ENCODE measurements around the gene NUAK1.

NUAK1 gene

DNA sequence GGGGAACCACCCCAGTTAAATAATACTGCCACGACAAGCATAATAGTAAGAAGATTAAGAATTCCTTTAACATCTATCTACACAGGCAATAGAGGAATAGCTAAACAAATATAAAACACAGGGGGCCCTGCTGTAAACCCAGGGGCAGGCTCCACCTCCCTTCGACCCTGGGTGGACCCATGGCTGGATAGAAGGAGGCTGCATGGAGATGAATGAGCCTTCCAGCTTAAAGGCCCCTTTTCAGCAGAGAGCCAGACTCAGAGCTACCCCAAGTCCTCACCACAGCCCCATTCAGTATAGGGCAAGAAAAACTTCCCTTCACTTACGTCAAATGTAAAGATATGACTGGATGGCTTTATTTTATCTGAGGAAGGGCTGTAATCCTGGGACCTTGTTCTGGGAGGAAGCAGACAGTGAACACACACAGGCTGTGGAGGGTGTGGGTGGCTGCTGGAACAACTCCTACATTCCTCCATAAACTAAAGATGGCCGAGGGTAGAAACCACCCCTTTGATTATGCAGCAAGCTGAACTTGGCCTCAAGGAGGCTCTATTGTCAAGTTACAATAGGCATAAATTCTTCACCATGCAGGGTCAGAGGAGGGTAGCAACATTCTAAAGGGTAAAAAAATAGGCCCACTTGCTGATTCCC lies 30.4 kb downstream of the NUAK1 start:
- DNase-seq, result no peak

DNA sequence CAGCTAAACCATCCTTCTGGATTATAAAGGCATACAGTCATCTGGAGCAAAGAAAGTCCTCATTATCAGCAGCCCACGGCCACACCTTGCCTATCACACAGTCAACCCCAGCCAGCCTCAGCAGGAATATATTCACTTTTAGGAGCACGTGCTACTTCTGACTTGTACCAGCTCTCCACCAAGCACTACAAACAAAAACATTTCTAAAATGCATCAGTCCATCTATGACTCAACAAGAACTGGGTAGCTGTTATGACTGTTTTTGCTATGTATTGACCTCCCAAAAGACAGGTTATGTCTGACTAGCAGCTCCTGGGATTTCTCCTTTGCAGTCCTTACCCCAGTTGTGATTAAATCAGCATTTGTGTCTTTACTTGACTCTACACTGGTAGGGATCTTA lies 31.2 kb downstream of the NUAK1 start:
- DNase-seq, result no peak

DNA sequence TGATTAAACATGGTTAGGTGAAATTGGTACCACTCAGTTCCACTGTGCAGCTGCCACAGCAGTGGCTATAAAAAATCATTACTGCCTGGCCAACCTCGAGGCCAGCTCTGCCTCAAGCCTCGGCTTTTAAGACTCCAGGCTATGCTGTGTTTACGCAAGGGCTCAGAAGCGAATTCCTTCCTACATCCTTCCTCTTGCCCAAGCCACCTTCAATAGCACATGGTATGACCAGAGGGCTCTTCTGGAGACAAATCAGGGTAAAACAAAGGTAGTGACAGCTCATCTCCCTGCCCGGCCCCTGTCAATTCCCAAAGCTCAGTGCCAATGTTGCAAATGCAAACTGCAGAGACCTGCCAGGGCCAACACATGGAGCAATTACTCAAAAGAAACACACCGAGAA lies 31.9 kb downstream of the NUAK1 start:
- no peak for DNase-seq

DNA sequence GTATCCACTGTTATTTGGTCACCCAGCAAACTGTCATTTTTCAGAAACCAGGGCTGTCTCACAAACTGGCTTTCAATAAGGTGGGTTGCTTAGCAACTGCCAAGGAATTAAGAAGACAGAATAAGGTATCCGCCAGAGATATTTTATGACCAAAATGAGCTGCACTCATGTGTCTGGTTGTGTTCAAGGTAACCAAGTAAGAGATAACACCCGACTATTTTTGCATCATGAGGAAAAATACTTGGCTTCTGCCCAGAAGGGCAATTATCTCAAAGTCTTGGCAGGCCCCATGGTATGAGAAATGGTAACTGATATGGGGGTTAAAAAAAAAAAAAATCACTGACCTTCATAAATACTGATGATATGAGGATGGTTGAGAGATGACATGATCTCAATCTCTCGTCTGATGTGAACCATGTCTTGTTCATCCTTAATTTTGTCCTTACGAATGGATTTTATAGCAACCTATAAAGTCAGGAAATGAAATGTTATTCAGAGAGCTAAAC lies 32.6 kb downstream of the NUAK1 start:
- DNase-seq, result no peak

DNA sequence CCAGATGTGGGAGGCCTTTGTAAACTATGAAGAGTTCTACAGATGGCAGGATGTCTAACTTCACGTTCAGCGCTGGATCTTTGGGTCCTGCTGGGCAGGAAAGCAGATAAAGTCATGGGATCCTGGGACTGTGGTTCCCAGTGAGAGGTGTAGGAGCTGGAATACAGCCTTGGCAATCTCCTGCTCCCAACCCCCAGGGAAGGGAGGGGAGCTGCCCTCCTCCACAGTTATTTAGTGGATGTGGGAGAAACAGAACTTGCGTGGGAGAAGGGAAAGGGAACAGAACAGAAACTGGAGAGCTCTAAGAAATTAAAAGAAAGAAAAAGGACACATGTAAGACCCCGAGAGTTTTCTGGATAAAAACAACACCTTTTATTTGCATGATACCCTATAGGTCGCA lies 37.0 kb downstream of the NUAK1 start:
- DNase-seq, result no peak

DNA sequence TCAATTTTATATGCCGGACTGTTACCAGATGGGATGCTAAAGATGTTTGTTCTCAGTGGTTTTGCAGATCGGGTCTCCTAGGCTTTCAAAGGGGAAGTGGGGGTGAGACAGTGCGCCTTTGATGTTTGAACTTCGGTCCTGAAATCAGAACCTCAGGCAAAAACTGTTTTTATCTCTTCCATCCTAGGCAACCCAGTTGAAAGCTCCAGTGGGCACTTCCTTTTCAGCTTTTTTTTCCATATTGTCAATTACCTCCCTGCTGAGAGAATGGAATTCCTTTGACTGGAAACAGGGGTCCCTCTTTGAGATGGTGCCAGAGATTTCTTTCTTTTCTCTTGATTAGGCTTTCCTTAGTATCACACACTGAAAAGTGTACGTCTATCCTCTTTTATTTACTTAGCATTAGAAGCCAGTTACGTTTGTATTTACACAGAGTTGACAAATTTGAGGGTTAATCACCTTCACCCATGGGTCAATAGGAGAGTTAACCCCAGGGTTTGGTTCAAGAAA lies 40.0 kb downstream of the NUAK1 start:
- no peak for DNase-seq

DNA sequence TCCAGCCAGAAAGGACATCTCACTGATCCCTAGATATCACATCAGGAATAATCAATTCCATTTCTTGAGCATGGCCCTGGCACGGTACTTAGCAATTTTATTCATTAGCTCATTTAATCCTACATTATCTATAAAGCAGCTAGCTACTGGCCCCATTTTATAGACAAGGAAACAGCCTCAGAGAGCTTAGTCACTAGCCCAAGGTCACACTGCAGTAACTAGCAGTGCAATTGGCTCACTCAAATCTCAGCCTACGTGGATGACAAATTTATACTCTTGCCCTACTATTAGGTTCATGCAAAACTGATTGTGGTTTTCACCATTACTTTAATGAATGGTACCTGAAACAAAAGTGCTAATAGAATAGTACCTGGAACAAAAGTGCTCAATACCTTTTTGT lies 41.7 kb downstream of the NUAK1 start:
- no peak for DNase-seq

DNA sequence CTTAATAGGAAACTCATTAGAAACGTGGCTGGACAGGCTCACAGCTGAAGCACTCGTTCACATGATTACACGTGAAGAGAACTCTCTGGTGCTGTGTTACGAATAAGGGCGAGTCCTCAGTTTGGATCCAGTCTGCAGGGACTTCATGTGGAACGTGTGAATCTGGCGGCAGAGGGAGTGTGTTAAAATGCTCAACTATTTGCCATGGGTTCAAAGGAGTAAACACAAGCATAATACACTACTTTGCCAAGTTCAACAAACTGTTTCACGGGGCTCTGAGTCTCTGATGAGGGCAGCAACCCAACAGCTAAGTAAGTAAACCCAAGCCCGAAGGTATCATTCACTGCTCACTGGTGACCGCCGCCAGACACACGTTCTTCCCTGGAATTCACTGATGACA lies 42.4 kb downstream of the NUAK1 start:
- DNase-seq, result no peak

DNA sequence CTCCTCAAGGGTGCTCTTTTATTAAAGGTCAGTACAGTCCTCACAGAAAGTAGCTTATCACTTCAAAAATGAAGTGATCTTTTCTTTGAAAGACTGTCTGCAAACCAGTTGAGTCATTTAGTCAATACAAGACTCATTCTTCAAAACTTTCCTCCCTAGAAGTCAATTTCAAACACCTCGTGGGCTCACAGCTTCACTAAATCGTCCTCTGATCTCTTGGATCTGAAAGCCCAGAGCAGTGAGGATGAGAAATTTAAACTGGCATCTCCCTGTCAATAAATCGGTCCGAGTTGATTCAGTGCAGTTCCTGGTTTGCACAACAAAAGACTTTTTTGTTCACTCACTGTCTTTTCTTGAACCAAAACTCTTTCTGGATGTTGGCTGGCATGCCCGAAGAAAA lies 44.5 kb downstream of the NUAK1 start:
- DNase-seq, result no peak

DNA sequence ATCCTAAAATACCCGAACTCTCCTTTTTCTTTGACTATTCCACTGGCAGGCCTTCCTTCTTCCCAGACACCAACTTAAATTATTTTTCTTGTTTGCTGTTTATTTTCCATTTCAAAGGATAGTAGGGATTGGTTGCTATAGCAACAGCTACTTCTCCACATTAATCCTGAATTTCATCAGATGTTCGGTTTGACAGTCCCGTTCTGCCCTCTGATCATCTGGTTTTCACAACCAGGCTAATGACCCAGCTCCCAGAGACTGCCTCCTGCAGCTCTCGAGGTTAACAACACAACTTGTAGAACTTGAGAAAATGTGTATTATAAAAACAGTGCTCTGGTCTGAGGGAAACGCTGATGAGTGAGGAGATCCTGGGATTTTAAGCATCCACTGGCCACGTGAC lies 45.5 kb downstream of the NUAK1 start:
- DNase-seq, result no peak

DNA sequence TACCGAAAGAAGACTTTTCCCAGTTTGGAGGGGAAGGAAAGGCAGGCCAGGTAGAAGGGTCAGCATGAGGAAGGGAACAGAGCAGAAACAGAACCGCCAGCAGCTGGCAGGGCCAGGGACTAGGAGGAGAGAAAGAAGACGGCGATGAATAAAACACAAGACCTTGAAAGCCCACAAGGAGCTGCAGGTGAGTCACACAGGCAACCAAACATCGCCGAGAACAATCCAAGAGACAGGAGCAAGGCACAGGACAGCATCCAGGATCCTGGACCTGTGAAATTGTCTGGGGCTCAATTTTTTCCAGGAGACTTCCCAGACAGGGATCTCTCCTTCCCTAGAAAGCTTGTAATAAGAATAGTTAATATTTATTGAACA lies 47.3 kb downstream of the NUAK1 start:
- DNase-seq, result no peak

DNA sequence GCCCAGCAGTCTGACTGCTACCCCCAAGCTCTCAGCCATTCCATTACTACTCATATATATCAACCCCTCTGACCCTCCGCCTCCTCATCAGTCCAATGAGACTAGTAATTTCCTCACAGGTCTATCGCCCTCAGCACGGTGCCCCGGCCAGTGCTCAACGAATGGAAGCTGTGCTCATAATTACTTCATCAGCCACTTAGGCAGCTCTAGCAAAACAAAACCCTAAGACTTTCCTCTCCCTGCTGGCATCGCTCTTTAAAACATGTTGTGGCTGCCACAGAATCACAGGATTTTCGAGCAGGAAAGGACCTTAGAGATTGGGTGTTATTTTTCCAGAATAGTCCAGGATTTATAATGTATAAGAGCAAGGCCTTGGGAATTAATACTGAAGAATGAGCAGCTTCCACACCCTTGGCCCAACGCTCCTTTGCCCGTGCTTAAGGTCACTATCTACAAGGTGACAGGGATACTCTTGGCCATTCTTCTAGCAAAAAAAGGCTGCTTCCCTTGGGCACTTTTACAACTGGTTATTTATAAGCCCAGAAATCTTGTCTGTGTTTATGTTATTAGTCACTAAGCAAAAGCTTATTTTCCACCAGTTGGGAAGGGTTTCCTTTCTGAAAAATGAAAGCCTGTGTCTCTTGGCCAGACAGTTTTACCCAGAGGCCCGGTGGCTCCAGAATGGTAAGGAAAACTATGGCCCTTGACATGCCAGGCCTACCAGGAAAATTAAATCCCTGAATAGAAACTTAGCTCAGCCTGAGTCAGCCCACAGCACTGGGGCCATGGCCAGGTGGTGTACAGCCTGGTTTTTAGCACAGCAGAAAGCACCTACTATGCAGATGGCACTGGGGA lies 47.9 kb downstream of the NUAK1 start:
- no peak for DNase-seq

DNA sequence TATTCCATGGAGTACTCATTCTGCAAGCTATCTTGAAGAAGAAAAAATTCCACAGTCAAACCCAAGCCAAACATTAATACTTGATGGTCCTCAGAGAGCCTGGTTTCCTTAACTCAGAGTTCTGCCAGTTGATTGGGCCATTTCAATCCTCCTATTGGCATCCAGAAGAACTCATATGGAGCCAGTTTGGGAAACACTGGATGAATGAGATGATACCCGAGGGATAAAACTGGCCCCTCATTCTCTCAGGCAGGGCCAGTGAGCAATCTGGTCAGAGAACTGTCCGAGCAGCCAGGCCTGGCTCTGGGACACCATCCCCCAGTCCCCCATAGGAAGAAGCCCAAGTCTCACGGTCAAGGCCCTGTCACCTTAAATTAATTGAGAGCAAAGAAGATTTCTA lies 48.8 kb downstream of the NUAK1 start:
- DNase-seq, result no peak

DNA sequence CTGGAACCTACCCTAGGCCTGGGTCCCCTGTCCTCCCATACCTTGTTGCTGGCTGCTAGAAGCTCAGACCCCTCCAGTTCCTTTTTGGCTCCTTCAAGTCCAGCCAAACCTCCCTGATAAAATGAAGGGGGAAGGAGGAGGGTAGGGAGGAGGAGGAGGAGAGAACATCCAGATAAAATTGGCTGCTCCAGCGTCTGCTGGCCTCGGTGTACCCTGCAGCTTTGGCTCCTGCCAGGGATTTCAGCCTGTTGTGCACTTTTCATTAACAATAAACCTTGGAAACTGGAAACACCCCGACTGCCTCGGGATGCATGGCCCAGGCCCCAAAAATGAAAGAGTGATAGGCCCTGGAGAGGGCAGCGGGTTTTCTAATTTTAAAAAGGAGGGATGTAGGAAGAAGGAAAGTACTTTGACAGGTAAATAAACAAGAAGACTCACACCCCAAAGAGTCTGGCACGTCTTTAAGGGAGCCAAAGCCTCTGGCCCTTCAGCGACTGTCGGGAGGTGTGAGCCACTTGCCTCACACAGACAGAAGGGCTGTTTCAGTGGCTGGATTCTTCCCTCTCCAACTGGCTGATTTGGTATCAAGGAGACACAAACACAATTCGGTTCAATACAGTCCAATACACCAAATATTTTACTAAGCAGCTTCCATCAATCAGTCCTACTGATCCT lies 49.8 kb downstream of the NUAK1 start:
- DNase-seq, result no peak

DNA sequence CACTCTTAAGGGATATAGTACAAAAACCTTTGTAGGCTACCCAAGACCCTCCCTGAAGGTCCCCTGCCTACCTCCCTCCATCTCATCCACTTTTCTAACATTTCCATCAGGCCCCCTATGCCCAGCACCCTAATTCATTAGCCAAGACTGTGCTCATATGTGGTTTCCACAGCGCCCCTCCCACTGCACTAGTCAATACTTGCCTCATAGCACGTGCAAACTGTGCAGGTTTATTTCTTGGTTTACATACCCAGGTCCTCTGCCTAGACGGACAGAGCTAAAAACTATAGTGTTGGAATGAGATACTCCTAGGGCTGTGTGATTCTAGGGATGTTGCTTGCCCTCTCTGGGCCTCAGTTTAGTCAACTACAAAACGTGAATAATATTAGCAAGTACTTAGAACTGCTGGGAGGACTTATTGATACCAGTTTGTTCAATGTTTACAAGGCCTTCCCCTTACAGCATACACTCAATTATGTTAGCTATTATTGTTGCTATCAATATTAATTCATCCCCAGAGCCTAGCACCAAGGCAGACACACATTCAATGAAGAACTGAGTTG lies 50.4 kb downstream of the NUAK1 start:
- DNase-seq, result no peak

DNA sequence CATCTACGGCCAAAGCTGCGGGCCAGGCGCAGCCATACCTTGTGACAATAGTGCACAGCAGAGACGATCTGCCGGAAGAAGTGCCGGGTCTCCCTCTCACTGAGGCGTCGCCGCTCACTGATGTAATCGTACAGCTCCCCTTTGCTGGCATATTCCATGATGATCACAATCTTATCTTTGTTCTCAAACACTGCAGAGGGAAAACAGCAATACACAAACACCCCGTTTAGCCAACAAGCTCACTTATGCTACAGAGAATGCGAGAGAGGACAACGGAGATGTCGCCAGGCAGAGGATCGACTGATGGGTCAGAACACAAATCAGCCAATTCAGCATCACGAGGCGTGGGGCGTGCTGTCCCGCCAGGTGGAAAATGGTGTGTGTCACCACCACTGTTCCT lies 52.1 kb downstream of the NUAK1 start:
- DNase-seq, result no peak

DNA sequence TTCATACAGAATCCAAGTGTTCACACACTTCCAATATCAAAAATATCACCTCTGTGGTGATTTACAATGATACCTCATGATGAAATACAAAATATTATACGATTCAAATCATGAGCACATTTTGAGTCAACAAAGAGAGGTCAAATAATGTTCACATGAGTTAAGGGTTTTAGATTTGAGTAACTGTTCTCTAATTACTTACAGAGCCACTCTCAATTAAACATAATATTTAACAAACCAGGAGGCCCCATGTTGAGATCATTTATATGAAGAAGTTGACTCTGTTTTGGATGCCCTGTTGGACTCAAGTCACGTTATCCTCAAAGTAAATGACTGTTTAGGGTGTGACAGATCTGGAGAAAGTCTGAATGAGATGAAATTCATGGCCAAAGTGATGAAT lies 53.5 kb downstream of the NUAK1 start:
- DNase-seq, result no peak

DNA sequence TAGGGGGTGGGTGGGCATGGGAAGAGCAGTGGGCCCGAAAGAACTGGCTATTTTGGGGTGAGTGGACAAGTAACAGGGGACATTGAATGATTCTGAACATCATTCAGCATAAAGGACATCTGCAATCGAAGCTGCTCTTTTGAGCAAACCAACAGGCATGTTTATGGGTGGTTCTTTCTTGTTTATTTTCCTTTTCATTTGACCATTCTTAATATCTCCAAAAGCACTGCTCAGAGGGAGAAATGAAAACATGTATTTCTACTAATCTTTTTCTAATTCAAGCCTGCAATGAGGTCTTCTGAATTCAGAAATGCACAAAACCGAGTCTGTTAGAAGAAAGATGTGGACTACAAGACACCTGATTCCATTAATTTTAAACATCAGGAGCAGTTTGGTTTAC lies 54.0 kb downstream of the NUAK1 start:
- DNase-seq, result no peak

DNA sequence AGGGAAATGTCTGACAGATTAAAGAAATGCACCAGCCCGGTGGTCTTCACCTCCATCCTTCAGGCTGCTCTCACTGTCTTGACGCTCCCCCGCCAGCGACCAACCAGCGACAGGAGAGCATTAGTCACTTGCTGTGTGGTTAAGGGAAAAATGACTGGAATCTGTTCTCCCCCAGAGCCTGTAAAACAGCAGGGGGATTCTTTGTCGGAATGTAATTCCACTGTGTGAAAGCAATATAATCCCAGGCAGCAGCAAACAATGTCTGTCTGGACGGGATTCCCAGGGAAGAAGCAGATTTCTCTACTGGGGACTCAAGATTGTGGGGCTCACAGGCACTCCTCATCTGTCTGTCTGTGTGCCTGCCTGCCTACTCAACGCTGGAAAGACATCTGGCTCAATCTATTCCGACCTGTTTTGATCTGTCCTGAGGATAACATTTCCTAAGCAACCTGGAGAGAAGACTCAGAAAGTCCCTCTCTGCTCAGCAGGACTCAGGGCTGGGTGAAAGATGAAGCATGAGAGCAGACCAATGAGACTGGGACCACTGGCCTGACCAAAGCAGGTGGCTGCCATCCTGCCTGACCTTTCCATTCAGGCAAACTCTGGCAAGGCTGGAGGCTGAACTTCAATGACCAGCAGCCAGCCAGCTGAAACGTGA lies 54.6 kb downstream of the NUAK1 start:
- DNase-seq, result no peak

DNA sequence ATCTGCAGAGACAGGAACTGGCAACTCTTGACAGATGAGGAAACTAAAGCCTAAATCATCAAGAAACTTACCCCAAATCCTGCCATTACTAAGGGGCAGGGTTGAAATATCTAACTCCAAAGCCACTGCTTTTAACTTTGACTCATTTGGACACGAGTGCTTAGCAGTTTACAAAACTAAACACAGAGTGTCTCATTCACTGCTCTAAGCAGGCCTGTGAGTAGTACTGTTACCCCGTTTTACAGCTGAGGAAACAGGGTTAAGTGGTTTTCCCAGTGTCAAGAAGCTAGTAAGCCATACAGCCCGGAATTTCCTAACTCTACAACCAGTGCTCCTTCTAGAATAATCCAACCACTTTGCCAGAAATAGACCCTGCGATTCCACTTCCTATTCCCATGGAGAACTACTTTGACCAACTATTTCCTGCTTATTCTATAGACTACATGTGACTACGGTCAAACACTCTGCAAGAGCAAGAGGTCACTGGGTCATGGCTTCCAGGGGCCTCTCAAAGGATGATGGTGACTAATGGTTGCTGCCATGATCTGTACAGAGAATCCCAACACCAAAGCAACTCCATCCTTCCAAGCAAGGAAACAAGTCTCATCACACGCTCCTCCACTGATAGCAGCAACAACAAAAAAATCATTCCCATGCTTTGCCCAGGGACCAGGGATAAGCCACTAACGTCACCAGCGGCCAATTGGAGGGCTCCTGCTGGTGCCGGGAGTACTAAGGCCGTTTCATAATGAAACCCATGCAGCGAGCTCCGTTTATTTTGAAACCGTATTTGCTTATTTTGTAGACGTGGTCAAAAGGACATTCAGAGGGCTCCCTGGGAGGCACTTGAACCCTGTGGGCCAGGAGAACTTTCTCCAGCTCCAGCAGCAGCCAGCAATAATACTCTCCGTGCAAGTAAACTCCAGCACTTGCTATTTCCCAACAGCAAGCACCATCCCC lies 56.3 kb downstream of the NUAK1 start:
- no peak for DNase-seq

DNA sequence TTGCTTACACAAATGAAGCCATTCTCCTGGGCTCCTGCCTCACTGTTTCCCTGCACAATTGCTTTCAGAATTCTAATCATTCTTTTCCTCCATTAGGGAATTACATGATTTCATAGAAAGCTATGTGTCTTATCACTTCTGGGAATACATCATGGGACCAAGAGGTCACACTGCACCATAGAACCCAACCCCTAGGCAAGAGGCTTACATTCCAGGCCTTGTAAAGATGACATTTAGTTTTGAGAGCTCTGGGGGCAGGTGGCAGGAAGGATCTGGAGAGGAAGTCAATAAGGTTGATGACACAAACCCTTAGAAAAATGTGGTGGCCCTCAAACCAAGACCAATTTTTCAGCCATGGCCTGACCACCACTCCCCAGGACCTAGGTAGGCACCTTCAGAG lies 57.1 kb downstream of the NUAK1 start:
- no peak for DNase-seq

DNA sequence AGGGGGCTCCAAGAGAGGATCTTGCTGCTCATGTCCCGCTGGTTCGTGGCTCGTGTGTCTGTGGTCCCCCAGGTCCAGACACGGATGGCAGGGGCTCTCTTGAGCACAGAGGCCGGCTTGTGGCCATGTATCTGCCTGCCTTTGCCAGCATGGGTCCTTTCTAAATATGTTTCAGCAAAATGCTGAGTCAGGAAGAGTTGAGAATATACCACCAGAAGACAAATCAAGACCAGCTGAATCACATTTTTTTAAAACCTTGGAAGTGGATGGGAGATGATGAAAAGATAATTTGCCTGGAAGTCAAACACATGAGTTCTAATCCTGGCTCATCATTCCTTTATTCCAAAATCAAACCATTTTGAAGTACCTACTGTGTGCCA lies 58.0 kb downstream of the NUAK1 start:
- DNase-seq, result no peak
